Fibroblast of lung (primary cell): ENCODE results near the gene PDE3A.

Experiments
- CTCF ChIP-seq, 2 donors: IDR thresholded peaks in 1 of 2; conservative IDR thresholded peaks in 1 of 2; 1 replicate in 1 of 2; 2 replicates in 1 of 2; pipeline ENCODE4 v1.5.1; 2011 to 2012; ENCODE audit warnings: low read length in 2 of 2, control low read depth in 1 of 2, inconsistent platforms in 1 of 2, low read depth in 1 of 2, mild to moderate bottlenecking in 1 of 2
- EZH2 ChIP-seq: IDR thresholded peaks from 2 replicates; pipeline ENCODE4 v1.5.1; 2012; ENCODE audit warnings: low read length, control low read depth, mild to moderate bottlenecking; ENCODE audit errors: missing control alignments

- TF ChIP-seq EZH2 (no peak), CTCF (conservative IDR thresholded peaks at IDR 0.05 in 1 of 2, IDR thresholded peaks at IDR 0.05 in 1 of 2; ENCODE audit: low read depth in 1 of 2, low read length in 2 of 2) (no peak)
These were observed 7.9 kb upstream of the PDE3A start for GRCh38 chr12:20360407-20360806.
